GM12865 (cell line): ENCODE data around the gene SFSWAP.

ENCODE experiments used
- DNase-seq: peaks from one replicate; pipeline ENCODE4 v3.0.0; 2010; ENCODE audit warnings: low read depth
- H3K4me3 ChIP-seq: 2 replicates; pipeline ENCODE4 v1.5.1; 2011; ENCODE audit warnings: mild to moderate bottlenecking, low read depth, low read length, control low read depth
- TF ChIP-seq, protein P1 (sequence below): IDR thresholded peaks from 2 replicates; pipeline ENCODE4 v1.5.1; 2011; ENCODE audit warnings: low read length, control low read depth, low read depth, inconsistent platforms; ENCODE audit not compliant: insufficient read depth; ENCODE audit errors: missing control alignments

The SFSWAP gene

DNA sequence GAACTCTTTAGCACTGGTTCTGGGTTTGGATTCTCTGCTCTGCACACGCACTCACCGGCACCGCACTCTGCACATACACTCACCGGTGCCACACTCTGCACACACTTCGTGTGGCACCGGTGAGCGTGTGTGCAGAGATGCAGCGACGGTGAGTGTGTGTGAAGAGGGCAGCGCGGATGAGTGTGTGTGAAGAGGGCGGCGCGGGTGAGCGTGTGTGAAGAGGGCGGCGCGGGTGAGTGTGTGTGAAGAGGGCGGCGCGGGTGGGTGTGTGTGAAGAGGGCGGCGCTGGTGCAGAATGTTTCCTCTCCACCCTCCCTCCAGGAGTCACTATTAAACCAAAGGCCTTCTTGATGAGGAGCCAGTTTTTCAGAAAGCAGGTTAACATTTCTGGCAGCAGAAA is 68.1 kb downstream of the SFSWAP start:
- TF ChIP-seq, protein P1, sequence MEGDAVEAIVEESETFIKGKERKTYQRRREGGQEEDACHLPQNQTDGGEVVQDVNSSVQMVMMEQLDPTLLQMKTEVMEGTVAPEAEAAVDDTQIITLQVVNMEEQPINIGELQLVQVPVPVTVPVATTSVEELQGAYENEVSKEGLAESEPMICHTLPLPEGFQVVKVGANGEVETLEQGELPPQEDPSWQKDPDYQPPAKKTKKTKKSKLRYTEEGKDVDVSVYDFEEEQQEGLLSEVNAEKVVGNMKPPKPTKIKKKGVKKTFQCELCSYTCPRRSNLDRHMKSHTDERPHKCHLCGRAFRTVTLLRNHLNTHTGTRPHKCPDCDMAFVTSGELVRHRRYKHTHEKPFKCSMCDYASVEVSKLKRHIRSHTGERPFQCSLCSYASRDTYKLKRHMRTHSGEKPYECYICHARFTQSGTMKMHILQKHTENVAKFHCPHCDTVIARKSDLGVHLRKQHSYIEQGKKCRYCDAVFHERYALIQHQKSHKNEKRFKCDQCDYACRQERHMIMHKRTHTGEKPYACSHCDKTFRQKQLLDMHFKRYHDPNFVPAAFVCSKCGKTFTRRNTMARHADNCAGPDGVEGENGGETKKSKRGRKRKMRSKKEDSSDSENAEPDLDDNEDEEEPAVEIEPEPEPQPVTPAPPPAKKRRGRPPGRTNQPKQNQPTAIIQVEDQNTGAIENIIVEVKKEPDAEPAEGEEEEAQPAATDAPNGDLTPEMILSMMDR, result no peak
- DNase-seq, result no peak
- H3K4me3 ChIP-seq, result no peak overlapping the region

DNA sequence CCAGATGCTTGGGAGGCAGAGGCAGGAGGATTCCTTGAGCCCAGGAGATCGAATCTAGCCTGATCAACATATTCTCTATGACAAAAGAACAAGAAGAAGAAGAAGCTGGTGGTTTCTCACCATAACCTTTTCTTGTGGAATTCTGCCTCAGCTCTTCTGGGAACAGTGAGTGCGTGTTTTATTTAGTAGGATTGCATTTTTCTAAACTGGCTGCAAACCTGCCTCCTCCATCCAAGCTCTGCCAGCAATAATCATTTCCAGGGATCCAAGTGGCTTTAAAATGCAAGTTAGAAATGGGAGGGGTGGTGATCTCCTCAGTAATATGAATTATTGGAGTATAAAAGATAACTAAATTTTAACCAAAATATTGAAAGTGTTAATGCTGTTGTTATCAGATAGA is 71.2 kb downstream of the SFSWAP start:
- H3K4me3 ChIP-seq, result no peak overlapping the region
- no peak for DNase-seq
- TF ChIP-seq, protein P1, result no peak

DNA sequence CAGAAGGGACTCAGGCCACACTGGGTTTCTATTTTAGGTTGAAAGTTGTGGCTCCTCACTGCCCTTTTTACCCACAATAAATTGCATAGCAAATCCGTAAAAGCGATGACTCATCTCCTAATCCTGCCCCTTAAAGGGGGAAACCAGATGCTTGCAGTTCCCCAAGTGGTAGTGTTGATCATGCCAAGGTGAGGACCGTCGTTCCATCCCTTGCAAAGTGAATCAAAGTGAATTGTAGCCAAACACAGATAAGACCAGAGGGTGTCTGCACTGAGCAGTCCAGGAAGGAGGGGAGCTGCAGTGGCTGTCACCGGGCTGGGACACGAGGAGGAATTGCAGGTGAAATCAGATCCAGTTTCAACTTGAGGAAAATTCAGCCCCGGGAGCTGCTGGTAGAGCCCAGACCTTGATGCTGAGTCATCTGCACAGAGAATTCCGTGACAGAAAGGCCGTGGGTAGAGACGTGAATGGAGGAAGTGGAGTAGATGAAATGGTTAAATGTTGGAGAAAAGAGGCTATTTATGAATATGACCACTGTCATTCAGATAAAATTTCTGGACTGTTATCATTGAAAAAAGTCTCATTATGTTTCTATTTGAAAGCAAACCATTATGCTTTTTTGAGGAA is 73.1 kb downstream of the SFSWAP start:
- DNase-seq, result peak; percentile 81
- TF ChIP-seq, protein P1, result no peak
- no peak overlapping the region for H3K4me3 ChIP-seq

DNA sequence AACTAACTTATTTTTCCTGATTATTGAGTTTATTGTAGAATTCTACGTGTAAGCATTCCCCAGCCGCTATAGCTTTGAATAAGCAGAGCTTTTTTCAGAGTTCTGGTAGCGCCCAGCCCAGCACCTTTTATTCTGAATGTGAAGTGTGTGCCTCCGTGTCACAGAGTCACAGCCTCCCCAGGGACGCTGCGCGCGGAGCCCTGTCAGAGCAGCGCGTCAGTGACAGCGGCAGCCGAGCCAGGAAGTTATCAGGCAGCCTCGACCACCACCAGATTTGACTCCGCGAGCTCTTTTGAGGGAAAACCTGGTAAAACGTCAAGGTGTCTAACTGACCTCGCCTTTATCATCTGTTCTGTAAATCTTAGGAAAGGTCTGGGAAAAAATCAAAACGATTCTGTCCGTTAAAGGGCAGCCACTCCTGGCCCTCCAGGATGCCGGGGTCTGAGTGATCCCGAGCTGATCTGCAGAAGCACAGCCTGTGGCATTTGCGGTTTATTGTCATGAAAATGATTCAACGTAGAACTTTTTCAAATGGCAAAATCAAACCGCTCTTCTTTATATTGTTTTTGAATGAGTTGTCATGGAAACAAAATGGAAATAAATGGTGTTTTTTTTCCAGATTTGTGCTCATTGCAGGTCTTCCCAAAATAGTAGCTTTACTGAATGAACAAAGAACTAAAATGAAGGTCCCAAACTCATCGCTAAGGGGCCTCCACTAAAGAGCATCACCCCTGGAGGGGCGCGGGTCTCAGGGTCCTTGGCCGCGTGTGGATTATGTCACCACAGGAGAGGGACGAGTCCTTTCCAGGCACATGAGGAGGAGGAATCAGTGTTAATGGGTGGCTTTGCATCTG is 74.2 kb downstream of the SFSWAP start:
- TF ChIP-seq, protein P1, result no peak
- DNase-seq, result no peak
- H3K4me3 ChIP-seq, result no peak overlapping the region

DNA sequence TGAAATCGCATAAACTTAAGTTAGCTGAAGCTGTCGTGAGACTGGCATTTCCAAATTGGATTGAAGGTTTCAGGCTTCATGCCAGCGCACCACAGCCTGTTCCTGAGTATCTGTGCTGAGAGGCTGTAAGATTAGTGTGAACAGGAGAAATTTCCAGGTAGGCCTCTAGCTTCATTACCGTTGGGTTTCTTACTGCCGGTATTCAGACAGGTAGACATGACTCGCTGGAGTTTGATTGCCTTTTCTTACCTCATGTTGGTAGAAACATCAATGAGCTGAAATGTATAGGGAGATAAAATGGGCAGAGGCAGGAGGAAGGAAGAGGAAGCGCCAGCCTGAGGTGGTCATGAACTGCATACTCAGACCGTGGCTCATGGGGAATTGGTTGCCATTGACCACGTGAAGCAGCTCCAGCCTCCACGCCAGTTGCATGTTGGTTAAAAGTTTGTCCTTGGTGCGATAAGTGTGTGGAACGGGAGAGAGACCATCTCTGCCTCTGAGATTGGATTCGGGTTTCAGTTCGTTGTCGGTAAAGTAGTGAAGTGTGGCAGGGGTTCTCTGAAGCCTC is 75.0 kb downstream of the SFSWAP start:
- DNase-seq, result no peak
- TF ChIP-seq, protein P1, result no peak
- H3K4me3 ChIP-seq, result no peak overlapping the region

DNA sequence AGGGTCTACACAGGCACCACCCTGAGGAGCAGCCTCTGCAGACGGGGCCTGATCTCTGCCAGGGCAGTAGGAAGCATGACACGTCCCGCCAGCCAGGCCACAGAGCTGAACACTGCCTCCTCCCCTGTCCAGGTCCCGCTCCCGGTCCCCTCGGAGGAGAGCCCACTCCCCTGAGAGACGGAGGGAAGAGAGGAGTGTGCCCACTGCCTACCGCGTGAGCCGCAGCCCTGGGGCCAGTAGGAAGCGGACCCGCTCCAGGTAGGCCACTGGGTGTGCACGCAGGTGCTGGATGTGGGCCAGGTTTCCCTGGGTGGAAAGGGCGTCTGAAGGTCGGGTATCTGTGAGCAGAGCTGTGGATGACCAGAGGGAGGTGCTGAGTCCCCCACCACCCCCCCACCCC is 75.4 kb downstream of the SFSWAP start:
- H3K4me3 ChIP-seq, result no peak overlapping the region
- no peak for DNase-seq
- TF ChIP-seq, protein P1, result no peak
